Heart right ventricle (tissue), 16 donors: Measurements from ENCODE around the gene ARSA. TPM values are rescaled to one million over a fixed set of nuclear protein-coding genes. Genes with fewer than 3 reads are reported as not detected.

Source experiments
- ATAC-seq, 8 donors: fragments of 200-7000 bp; cut with Tn5 transposase; one replicate each; pipeline ENCODE4 v1.9.1; 2020; ENCODE audit warnings: mild to moderate bottlenecking in 8 of 8, moderate library complexity in 8 of 8, moderate number of reproducible peaks in 1 of 8
- DNase-seq, 2 donors: peaks; one replicate each; pipeline ENCODE4 v3.0.0-alpha.2; 2020
- H3K27ac ChIP-seq, 10 donors: fragments of 200-600 bp; sonication (generic) in 2 of 10; one replicate each; pipeline versions ENCODE4 v1.5.0 to v1.8.0; 2020 to 2022; ENCODE audit warnings: mild to moderate bottlenecking in 3 of 10
- H3K27me3 ChIP-seq, 7 donors: fragments of 200-600 bp; one replicate each; pipeline ENCODE4 v1.8.0; 2021 to 2022; ENCODE audit warnings: mild to moderate bottlenecking in 2 of 7
- H3K36me3 ChIP-seq, 9 donors: fragments of 200-600 bp; sonication (generic) in 1 of 9; one replicate each; pipeline versions ENCODE4 v1.5.0 to v1.8.0; 2020 to 2022; ENCODE audit warnings: mild to moderate bottlenecking in 2 of 9
- H3K4me1 ChIP-seq, 9 donors: fragments of 200-600 bp; sonication (generic) in 1 of 9; one replicate each; pipeline versions ENCODE4 v1.5.0 to v1.8.0; 2020 to 2022; ENCODE audit warnings: mild to moderate bottlenecking in 4 of 9
- H3K4me3 ChIP-seq, 10 donors: fragments of 200-600 bp; sonication (generic) in 2 of 10; one replicate each; pipeline versions ENCODE4 v1.5.0 to v1.8.0; 2020 to 2022; ENCODE audit warnings: mild to moderate bottlenecking in 7 of 10, moderate library complexity in 2 of 10
- H3K9me3 ChIP-seq, 11 donors: fragments of 200-600 bp in 10 of 11; sonication (generic) in 2 of 11; one replicate each; pipeline versions ENCODE4 v1.5.0 to v1.8.0; 2013 to 2022; ENCODE audit warnings: mild to moderate bottlenecking in 2 of 11, control low read depth in 1 of 11, moderate library complexity in 1 of 11
- CTCF ChIP-seq, 9 donors: fragments of 200-600 bp; sonication (generic) in 2 of 9; IDR thresholded peaks; one replicate each; pipeline versions ENCODE4 v1.5.0 to v1.8.0; 2021 to 2022; ENCODE audit warnings: antibody characterized with exemption in 9 of 9, mild to moderate bottlenecking in 5 of 9, moderate library complexity in 1 of 9
- WGBS, 2 donors: extraction: QIAGEN DNeasy Blood & Tissue Kit; methylation state at CpG; one replicate each; pipeline ENCODE4 v1.1.7; 2013; ENCODE audit warnings: inconsistent platforms in 1 of 2; 5-methylcytosine and 5-hydroxymethylcytosine counted together
- intact Hi-C, 10 donors: fragments of 100-400 bp; cut with DNase I; formaldehyde crosslinking; loops; one replicate each; pipeline versions ENCODE4 v1.11.1 to v1.14.2; 2022
- polyA plus RNA-seq, 2 donors: library from polyadenylated mRNA; stranded (reverse); fragments of 200-250 nt; gene quantifications; one replicate each; pipeline ENCODE4 v1.2.3, GENCODE V29; 2013
- total RNA-seq, 10 donors: library from RNA; stranded (reverse); fragmentation: NEBNext Ultra II Directional in 3 of 10; extraction: Animal tissue kit (Norgen Biotek cat#: 25700) in 3 of 10; gene quantifications; one replicate each; pipeline versions ENCODE4 v1.2.1 to v1.2.4, GENCODE V29; 2021 to 2023
- donor health status: Arrhythmogenic right ventricular cardiomyopathy.
- donor health status: ischemic (EF 13 %, LVEDD 7.1; RV severe dilation, severe dysfunction).
- donor health status: healthy with polysubstance abuse.
- donor health status: DM: no; HTN: yes; CAD: no.
- donor health status: DM: no; HTN: no; CAD: no.
- donor health status: ischemic (EF 25% LVEDD 6.9; RV normal size, moderate dysfunction).
- donor health status: ischemic (EF 25% LVEDD 5.7; RV mildly dilated, moderate dysfunction).
- donor health status: healthy.
- donor health status: DM: yes; HTN: yes; CAD: no.
- donor health status: Ischemic cardiomyopathy.
- donor health status: ischemic (EF 35%, LVEDD 5.7; RV mildly dilated, moderate dysfunction).
- donor health status: nonischemic (EF 11% LVEDD 7.7; RV severe dilation, severe dysfunction).
- donor health status: DM: yes; HTN: yes; CAD: no.
- donor health status: PGD.
- donor health status: ischemic (EF 29% LVEDD 5.4; RV normal size, mild dysfunction).
- donor health status: nonischemic (EF 23%, LVEDD 6.1; RV moderate dilation, normal function).

ARSA gene
- total and polyA plus RNA-seq, 12 donors: 17.5 to 62.3 (median 26.0) TPM

DNA sequence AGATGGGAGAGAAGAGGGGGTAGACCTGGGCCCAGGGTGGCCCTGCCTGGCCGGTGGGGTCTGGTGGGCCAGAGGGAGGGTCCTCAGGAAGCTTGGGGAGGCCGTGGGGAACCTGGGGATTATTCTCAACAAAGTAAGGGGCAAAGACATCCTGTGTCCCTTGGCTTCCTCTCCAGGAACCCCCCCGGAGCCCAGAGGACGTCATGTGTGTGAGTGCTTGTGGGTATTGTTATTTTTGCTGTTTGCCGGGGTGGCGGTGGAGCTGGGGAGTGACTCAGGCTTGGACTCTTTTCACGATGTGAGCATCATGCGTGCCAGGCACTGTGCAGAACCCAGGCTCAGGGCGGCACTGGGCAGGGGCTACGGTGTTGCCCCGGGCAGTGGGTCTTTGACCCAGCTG, 43.7 kb upstream of the ARSA start:
- 50 to 63% methylated on average over 11 of the region's 11 CpGs for WGBS, 2 donors
- Histone ChIP-seq H3K36me3 (peaks cover 0 to 16% (median 0%) of the 10 kb centered on the region in 9 donors), H3K27ac (peak overlapping the region; percentile 76 to 96 (median 92)), H3K9me3 (no peaks in the 10 kb centered on the region), H3K4me1 (peaks cover 0 to 42% (median 16%) of the 10 kb centered on the region in 9 donors), H3K27me3 (peaks cover 6 to 76% (median 39%) of the 10 kb centered on the region in 7 donors), H3K4me3 (peak overlapping the region in 6 of 10 donors; percentile 16 to 60 (median 32))
- TF ChIP-seq CTCF (IDR thresholded peaks at IDR 0.05): no peak
- intact Hi-C loops: loop anchor here in 4 of 10 donors (1.0 to 5.0 kb wide), 6 partner anchors 15 to 44 kb away; partner anchors contain the start of gene ARSA (in 4 of the 4)
- DNase-seq (peak; percentile 47 to 68), ATAC-seq (peak; percentile 10 to 70 (median 48))

DNA sequence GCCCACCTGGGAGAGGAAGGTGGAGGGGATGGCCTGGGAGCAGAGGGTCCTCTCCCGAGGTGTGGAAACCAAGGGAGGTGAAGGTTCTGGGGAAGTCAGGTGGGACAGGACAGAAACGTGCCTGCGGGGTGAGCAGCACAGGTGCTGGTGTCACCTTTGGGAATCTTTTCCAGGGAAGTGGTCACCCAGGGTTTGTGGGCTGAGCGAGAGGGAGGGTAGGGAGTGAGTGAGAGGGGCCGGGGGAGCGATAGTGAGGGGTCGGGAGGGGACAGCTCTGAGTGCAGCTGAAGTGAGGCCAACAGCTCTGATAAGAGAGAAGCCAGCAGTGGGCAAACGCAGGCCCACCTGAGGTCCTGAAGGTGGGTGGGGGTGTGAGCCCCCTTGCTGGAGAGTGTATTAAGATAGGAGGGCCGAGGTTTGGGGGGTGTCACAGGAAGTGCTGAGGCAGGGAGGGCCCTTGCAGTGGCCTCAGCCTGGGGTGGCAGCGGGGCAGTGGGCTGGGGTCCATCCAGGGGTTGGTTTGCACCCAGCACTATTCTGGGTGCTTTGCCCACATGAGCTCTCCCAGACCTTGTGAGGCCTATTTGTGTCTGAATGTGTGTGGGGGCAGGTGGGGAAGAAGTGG, 43.1 kb upstream of the ARSA start:
- Histone ChIP-seq H3K27me3 (peaks cover 6 to 77% (median 36%) of the 10 kb centered on the region in 7 donors), H3K27ac (peak overlapping the region; percentile 76 to 96 (median 92)), H3K4me3 (no peak overlapping the region), H3K9me3 (no peaks in the 10 kb centered on the region), H3K4me1 (peaks cover 0 to 36% (median 15%) of the 10 kb centered on the region in 9 donors), H3K36me3 (peaks cover 0 to 10% (median 0%) of the 10 kb centered on the region in 9 donors)
- ATAC-seq (no peak), DNase-seq (no peak)
- 46 to 53% methylated on average over 10 of the region's 10 CpGs for WGBS, 2 donors
- intact Hi-C loops: loop anchor here in 2 of 10 donors (2.0 to 5.0 kb wide), 2 partner anchors 14 to 44 kb away; partner anchors contain the start of gene ARSA (in 2 of the 2)
- TF ChIP-seq CTCF (IDR thresholded peaks at IDR 0.05): no peak

DNA sequence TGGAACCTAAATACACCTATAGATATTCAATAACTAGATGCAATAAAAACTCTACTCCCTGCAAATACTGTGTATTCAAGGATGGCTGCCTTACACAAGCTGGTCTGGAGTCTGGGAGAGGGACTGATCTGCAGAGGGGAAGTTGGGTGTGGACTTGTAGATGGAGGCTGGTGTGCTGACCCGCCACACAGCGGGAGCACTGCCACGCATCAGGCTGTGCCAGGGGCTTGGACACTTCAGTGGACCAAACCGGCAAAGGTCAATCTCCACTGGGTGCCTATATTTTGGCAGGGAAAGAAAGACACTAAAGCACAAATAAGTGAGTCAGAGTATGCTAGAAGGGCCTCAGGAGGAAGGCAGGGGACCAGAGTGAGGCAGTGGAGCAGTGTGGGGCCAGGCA, 42.6 kb upstream of the ARSA start:
- H3K27me3 ChIP-seq: peaks cover 6 to 72% (median 31%) of the 10 kb centered on the region in 7 donors
- no peaks in the 10 kb centered on the region for H3K9me3 ChIP-seq
- H3K27ac ChIP-seq: peak overlapping the region; percentile 76 to 96 (median 92)
- peaks cover 0 to 4% (median 0%) of the 10 kb centered on the region in 9 donors for H3K36me3 ChIP-seq
- DNase-seq (no peak), ATAC-seq (no peak)
- H3K4me3 ChIP-seq: no peak overlapping the region
- TF ChIP-seq CTCF (IDR thresholded peaks at IDR 0.05): no peak
- intact Hi-C loops: loop anchor here in 2 of 10 donors (2.0 to 5.0 kb wide), 2 partner anchors 14 to 43 kb away; partner anchors contain the start of gene ARSA (in 2 of the 2)
- H3K4me1 ChIP-seq: peaks cover 0 to 34% (median 14%) of the 10 kb centered on the region in 9 donors
- 48 to 58% methylated on average over 4 of the region's 4 CpGs for WGBS, 2 donors

DNA sequence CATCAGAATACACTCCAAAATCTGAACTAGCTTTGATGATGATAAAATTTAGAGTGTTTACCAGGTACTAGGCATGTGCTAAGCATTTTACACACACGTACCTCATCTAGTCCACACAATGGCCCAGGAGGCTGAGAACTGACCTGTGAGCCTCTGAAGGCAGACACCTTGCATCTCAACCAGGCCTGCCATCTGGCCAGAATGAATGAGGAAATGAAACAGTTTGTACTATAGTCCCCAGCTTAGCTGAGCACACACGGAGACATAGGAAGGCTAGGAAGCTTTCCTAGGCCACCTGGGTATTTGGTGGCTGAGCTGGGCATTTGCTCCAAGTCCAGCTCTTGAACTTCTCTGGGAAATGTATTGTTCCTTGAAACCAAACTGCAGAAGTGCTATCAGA, 37.8 kb upstream of the ARSA start:
- no peak for DNase-seq
- Histone ChIP-seq H3K27me3 (peaks cover 0 to 30% (median 6%) of the 10 kb centered on the region in 7 donors), H3K4me1 (peaks cover 0 to 11% (median 2%) of the 10 kb centered on the region in 9 donors), H3K9me3 (no peaks in the 10 kb centered on the region), H3K36me3 (no peaks in the 10 kb centered on the region), H3K4me3 (no peak overlapping the region), H3K27ac (no peak overlapping the region)
- WGBS, 2 donors: 59 to 61% methylated on average over 2 of the region's 2 CpGs
- ATAC-seq: no peak
- TF ChIP-seq CTCF (IDR thresholded peaks at IDR 0.05): no peak
- intact Hi-C loops: no loop called here
